HepG2 (cell line): ENCODE results near the gene ANKRD52.

Source experiments
- POLR2A ChIP-seq, 2 experiments: IDR thresholded peaks; 2 replicates each; pipeline ENCODE4 v1.6.1; 2011; ENCODE audit warnings: low read depth in 2 of 2, low read length in 2 of 2, mild to moderate bottlenecking in 1 of 2, moderate library complexity in 1 of 2; ENCODE audit not compliant: insufficient read depth in 1 of 2
- SMC3 ChIP-seq: IDR thresholded peaks from 2 replicates; pipeline ENCODE4 v1.6.1; 2011; ENCODE audit warnings: low read length, improper control_type of control experiment
- ZNF138 ChIP-seq: sonication (generic); formaldehyde crosslinking; IDR thresholded peaks from 2 replicates; pipeline ENCODE4 v1.5.0; 2020; ENCODE audit warnings: mild to moderate bottlenecking, low read depth, missing genetic modification reagents

GRCh38 chr12:56208006-56208405 is 50.2 kb downstream of the ANKRD52 start:
- TF ChIP-seq POLR2A (IDR thresholded peaks at IDR 0.05; ENCODE audit: insufficient read depth in 1 of 2, low read depth in 2 of 2, low read length in 2 of 2) (no peak), ZNF138 (no peak), SMC3 (no peak)
